Type B pancreatic cell (in vitro differentiated cells): ENCODE results near the gene SAMD8. TPM values are rescaled to one million over a fixed set of nuclear protein-coding genes. Genes with fewer than 3 reads are reported as not detected.

ENCODE experiments used
- DNase-seq: peaks from one replicate; pipeline ENCODE4 v3.0.0; 2021; ENCODE audit warnings: mixed read lengths; ENCODE audit not compliant: unreplicated experiment; ENCODE audit errors: extremely low spot score
- H3K27ac Mint-ChIP-seq: 2 replicates; pipeline ENCODE4 v1.8.0; 2021; ENCODE audit warnings: mild to moderate bottlenecking, mixed read lengths
- H3K27me3 Mint-ChIP-seq: 2 replicates; pipeline ENCODE4 v1.8.0; 2021; ENCODE audit warnings: mixed read lengths
- H3K36me3 Mint-ChIP-seq: 2 replicates; pipeline ENCODE4 v1.8.0; 2021; ENCODE audit warnings: mixed read lengths
- H3K4me1 Mint-ChIP-seq: one replicate; pipeline ENCODE4 v1.8.0; 2021; ENCODE audit warnings: mixed read lengths; ENCODE audit not compliant: unreplicated experiment
- H3K4me3 Mint-ChIP-seq: 2 replicates; pipeline ENCODE4 v1.8.0; 2021; ENCODE audit warnings: mild to moderate bottlenecking, mixed read lengths
- H3K9me3 Mint-ChIP-seq: 2 replicates; pipeline ENCODE4 v1.8.0; 2021; ENCODE audit warnings: mixed read lengths
- CTCF ChIP-seq: fragments of 200-600 bp; sonication (generic); conservative IDR thresholded peaks from 2 replicates; pipeline ENCODE4 v1.5.0; 2021; ENCODE audit warnings: antibody characterized with exemption, mild to moderate bottlenecking
- total RNA-seq: library from RNA; stranded (reverse); gene quantifications from 2 replicates; pipeline ENCODE4 v1.2.1, GENCODE V29; 2021; ENCODE audit warnings: low replicate concordance

SAMD8 gene
- total RNA-seq, 1 donor from 2014 or later = 17.3 TPM

- Mint-ChIP-seq H3K36me3 (peaks cover 20% of the 10 kb centered on the region), H3K4me1 (peaks cover 35% of the 10 kb centered on the region), H3K4me3 (peak overlapping the region; percentile 99), H3K27me3 (no peaks in the 10 kb centered on the region), H3K9me3 (no peaks in the 10 kb centered on the region), H3K27ac (peak overlapping the region; percentile 100)
- no peak for TF ChIP-seq CTCF
- DNase-seq = no peak
Measured at GRCh38 chr10:75209086-75209920, 97.8 kb downstream of the SAMD8 start.

GRCh38 chr10:75209921-75210281 is 98.4 kb downstream of the SAMD8 start:
- DNase-seq = no peak

GRCh38 chr10:75210282-75211006 is 99.0 kb downstream of the SAMD8 start, which contains the start of gene VDAC2:
Gene VDAC2, plus strand, starts transcription at chr10:75210796. Its CDS starts 363 bp downstream, at chr10:75211159.
- Mint-ChIP-seq H3K4me3 (peak within 1 kb of the TSS; percentile 99), H3K27me3 (no peaks in the 10 kb centered on the region), H3K27ac (peak within 1 kb of the TSS; percentile 100), H3K9me3 (no peaks in the 10 kb centered on the region), H3K4me1 (peaks cover 35% of the 10 kb centered on the region), H3K36me3 (peaks cover 20% of the 10 kb centered on the region)
- TF ChIP-seq CTCF = no peak
- DNase-seq = peak; percentile 94

More at GRCh38 chr10:75209921-75210281, 98.4 kb downstream of the SAMD8 start:
- no peak for TF ChIP-seq CTCF
- H3K27me3 Mint-ChIP-seq = no peaks in the 10 kb centered on the region
- H3K27ac Mint-ChIP-seq = peak overlapping the region; percentile 100
- no peaks in the 10 kb centered on the region for H3K9me3 Mint-ChIP-seq
- peak overlapping the region; percentile 99 for H3K4me3 Mint-ChIP-seq
- H3K36me3 Mint-ChIP-seq = peaks cover 20% of the 10 kb centered on the region
- peaks cover 35% of the 10 kb centered on the region for H3K4me1 Mint-ChIP-seq

GRCh38 chr10:75211007-75211691 is 99.7 kb downstream of the SAMD8 start:
- no peak for DNase-seq
- H3K27me3 Mint-ChIP-seq = no peaks in the 10 kb centered on the region

More at GRCh38 chr10:75211007-75211691, 99.7 kb downstream of the SAMD8 start:
- H3K4me1 Mint-ChIP-seq = peaks cover 39% of the 10 kb centered on the region
- H3K27ac Mint-ChIP-seq = peak overlapping the region; percentile 100
- no peaks in the 10 kb centered on the region for H3K9me3 Mint-ChIP-seq
- peaks cover 25% of the 10 kb centered on the region for H3K36me3 Mint-ChIP-seq
- peak overlapping the region; percentile 93 for H3K4me3 Mint-ChIP-seq
- TF ChIP-seq CTCF = no peak
